Fibroblast of skin of abdomen (primary cell): Measurements from ENCODE around the gene FOXP4.

Experiments
- DNase-seq: peaks from one replicate; pipeline ENCODE4 v3.0.0-alpha.2; 2013

Gene FOXP4

GRCh38 chr6:41647061-41647511 lies 100.9 kb downstream of the FOXP4 start:
- DNase-seq: no peak

GRCh38 chr6:41648070-41648585 lies 101.9 kb downstream of the FOXP4 start:
- no peak for DNase-seq

DNA sequence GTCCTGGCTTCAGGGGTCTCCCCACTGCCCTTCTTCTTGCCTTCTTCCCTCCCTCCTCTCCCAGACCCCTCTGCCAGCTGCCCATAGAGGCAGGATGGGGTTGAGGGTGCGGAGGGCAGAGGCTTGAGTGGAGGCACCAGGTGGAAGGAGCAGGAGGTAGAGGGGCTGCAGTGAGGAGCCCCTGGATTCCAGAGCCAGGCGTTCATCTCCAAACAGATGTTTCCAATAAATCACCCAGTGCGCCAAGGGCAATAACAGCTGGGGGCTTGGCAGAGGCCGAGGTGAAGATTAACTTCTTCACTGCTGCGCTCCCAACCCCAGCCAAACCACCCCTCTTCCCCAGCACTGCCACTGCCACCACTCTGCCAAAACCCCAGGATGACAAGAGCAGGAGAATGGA lies 102.7 kb downstream of the FOXP4 start:
- no peak for DNase-seq

DNA sequence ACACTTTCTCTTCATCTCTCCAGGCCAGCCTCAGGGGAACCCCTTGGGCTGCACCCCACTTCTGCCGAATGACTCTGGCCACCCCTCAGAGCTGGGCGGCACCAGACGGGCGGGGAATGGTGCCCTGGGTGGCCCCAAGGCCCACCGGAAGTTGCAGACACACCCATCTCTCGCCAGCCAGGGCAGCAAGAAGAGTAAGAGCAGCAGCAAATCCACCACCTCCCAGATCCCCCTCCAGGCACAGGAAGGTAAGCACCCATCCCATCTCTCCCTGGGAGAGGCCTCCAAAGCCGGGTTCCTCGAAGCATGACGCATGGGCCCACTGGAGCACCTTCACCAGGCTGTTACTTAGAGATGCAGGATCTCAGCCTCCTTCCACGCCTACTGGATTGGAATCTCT lies 103.4 kb downstream of the FOXP4 start:
- DNase-seq: no peak

- DNase-seq: no peak
Measured at GRCh38 chr6:41650120-41650519, 103.9 kb downstream of the FOXP4 start.

GRCh38 chr6:41651246-41651961 lies 105.2 kb downstream of the FOXP4 start:
- no peak for DNase-seq
